Measurements from ENCODE around the gene MAP1LC3A.

DNA sequence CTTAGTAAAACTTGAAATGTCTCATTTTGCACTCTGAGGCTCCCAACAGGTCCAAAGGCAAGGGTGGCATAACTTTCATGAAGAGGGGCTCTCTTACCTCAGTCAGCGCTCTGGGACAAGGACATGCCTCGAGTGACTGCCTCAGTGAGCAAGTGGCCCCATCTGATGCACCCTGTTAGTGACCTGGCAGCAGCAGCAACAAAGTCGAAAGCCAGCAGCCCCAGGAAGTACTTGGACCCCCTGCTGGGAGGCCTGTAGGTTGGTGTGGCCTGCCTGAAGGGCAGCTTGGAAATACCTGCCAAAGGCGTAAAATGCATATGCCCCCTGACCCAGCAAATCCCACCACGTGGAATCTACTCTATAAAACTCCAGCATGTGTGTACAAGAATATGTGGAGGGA, 13.2 kb downstream of the MAP1LC3A start:
- TF ChIP-seq TCF4 (CRISPR knock-in tag; IDR thresholded peaks at IDR 0.05; ENCODE audit: borderline replicate concordance) (no peak), PPARA (CRISPR knock-in tag; IDR thresholded peaks at IDR 0.05; ENCODE audit: borderline replicate concordance) (no peak), ZFP30 (CRISPR knock-in tag; IDR thresholded peaks at IDR 0.05) (no peak), ZNF8 (CRISPR knock-in tag; IDR thresholded peaks at IDR 0.05) (no peak), ZNF565 (CRISPR knock-in tag; conservative IDR thresholded peaks at IDR 0.05; ENCODE audit: low read depth) (no peak), CSDC2 (CRISPR knock-in tag; IDR thresholded peaks at IDR 0.05) (no peak), ZNF70 (CRISPR knock-in tag; IDR thresholded peaks at IDR 0.05) (no peak)
- TF ChIP-seq, protein P1, sequence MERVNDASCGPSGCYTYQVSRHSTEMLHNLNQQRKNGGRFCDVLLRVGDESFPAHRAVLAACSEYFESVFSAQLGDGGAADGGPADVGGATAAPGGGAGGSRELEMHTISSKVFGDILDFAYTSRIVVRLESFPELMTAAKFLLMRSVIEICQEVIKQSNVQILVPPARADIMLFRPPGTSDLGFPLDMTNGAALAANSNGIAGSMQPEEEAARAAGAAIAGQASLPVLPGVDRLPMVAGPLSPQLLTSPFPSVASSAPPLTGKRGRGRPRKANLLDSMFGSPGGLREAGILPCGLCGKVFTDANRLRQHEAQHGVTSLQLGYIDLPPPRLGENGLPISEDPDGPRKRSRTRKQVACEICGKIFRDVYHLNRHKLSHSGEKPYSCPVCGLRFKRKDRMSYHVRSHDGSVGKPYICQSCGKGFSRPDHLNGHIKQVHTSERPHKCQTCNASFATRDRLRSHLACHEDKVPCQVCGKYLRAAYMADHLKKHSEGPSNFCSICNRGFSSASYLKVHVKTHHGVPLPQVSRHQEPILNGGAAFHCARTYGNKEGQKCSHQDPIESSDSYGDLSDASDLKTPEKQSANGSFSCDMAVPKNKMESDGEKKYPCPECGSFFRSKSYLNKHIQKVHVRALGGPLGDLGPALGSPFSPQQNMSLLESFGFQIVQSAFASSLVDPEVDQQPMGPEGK (CRISPR knock-in tag; IDR thresholded peaks at IDR 0.05; ENCODE audit: borderline replicate concordance): no peak
- TF ChIP-seq, protein P2, sequence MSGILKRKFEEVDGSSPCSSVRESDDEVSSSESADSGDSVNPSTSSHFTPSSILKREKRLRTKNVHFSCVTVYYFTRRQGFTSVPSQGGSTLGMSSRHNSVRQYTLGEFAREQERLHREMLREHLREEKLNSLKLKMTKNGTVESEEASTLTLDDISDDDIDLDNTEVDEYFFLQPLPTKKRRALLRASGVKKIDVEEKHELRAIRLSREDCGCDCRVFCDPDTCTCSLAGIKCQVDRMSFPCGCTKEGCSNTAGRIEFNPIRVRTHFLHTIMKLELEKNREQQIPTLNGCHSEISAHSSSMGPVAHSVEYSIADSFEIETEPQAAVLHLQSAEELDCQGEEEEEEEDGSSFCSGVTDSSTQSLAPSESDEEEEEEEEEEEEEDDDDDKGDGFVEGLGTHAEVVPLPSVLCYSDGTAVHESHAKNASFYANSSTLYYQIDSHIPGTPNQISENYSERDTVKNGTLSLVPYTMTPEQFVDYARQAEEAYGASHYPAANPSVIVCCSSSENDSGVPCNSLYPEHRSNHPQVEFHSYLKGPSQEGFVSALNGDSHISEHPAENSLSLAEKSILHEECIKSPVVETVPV (CRISPR knock-in tag; IDR thresholded peaks at IDR 0.05): no peak
- TF ChIP-seq, protein P3, sequence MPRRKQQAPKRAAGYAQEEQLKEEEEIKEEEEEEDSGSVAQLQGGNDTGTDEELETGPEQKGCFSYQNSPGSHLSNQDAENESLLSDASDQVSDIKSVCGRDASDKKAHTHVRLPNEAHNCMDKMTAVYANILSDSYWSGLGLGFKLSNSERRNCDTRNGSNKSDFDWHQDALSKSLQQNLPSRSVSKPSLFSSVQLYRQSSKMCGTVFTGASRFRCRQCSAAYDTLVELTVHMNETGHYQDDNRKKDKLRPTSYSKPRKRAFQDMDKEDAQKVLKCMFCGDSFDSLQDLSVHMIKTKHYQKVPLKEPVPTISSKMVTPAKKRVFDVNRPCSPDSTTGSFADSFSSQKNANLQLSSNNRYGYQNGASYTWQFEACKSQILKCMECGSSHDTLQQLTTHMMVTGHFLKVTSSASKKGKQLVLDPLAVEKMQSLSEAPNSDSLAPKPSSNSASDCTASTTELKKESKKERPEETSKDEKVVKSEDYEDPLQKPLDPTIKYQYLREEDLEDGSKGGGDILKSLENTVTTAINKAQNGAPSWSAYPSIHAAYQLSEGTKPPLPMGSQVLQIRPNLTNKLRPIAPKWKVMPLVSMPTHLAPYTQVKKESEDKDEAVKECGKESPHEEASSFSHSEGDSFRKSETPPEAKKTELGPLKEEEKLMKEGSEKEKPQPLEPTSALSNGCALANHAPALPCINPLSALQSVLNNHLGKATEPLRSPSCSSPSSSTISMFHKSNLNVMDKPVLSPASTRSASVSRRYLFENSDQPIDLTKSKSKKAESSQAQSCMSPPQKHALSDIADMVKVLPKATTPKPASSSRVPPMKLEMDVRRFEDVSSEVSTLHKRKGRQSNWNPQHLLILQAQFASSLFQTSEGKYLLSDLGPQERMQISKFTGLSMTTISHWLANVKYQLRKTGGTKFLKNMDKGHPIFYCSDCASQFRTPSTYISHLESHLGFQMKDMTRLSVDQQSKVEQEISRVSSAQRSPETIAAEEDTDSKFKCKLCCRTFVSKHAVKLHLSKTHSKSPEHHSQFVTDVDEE (CRISPR knock-in tag; IDR thresholded peaks at IDR 0.05): no peak
- TF ChIP-seq, protein P4, sequence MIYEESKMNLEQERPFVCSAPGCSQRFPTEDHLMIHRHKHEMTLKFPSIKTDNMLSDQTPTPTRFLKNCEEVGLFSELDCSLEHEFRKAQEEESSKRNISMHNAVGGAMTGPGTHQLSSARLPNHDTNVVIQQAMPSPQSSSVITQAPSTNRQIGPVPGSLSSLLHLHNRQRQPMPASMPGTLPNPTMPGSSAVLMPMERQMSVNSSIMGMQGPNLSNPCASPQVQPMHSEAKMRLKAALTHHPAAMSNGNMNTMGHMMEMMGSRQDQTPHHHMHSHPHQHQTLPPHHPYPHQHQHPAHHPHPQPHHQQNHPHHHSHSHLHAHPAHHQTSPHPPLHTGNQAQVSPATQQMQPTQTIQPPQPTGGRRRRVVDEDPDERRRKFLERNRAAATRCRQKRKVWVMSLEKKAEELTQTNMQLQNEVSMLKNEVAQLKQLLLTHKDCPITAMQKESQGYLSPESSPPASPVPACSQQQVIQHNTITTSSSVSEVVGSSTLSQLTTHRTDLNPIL (CRISPR knock-in tag; IDR thresholded peaks at IDR 0.05; ENCODE audit: low read depth): no peak
- TF ChIP-seq, protein P5, sequence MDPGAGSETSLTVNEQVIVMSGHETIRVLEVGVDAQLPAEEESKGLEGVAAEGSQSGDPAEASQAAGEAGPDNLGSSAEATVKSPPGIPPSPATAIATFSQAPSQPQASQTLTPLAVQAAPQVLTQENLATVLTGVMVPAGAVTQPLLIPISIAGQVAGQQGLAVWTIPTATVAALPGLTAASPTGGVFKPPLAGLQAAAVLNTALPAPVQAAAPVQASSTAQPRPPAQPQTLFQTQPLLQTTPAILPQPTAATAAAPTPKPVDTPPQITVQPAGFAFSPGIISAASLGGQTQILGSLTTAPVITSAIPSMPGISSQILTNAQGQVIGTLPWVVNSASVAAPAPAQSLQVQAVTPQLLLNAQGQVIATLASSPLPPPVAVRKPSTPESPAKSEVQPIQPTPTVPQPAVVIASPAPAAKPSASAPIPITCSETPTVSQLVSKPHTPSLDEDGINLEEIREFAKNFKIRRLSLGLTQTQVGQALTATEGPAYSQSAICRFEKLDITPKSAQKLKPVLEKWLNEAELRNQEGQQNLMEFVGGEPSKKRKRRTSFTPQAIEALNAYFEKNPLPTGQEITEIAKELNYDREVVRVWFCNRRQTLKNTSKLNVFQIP (CRISPR knock-in tag; IDR thresholded peaks at IDR 0.05; ENCODE audit: borderline replicate concordance, low read depth): no peak
